HepG2 (cell line): ENCODE results near the gene CHST11. TPM values are rescaled to one million over a fixed set of nuclear protein-coding genes. Genes with fewer than 3 reads are reported as not detected.

Experiments
- ATAC-seq: fragments of 200-7000 bp; cut with Tn5 transposase; 3 replicates; pipeline ENCODE4 v1.9.1; 2020; ENCODE audit warnings: mild to moderate bottlenecking, moderate library complexity
- BruUV-seq: library from RNA; stranded (reverse); fragments of 400-500 nt; replicated peaks from 2 replicates; lab custom pipeline; 2021; lab: Mats Ljungman, UMichigan
- CTCF ChIA-PET: fragments of 300-600 bp; formaldehyde crosslinking; extraction: SDS; loops from one replicate; lab custom pipeline; 2021; ENCODE audit warnings: low total read pairs, inconsistent platforms, low intra/inter-chr PET ratio; lab: Yijun Ruan, JAX
- POLR2A ChIA-PET: fragments of 350-600 bp; sonication (Branson Sonifier 250); formaldehyde crosslinking; loops from one replicate; lab custom pipeline; 2020; ENCODE audit warnings: antibody characterized with exemption, inconsistent platforms; lab: Yijun Ruan, JAX
- DNase-seq: peaks from one replicate; pipeline ENCODE4 v3.0.0-alpha.2; 2015; ENCODE audit warnings: low spot score
- FAIRE-seq: peaks from 3 replicates; lab custom pipeline; 2011; peaks lifted over from hg19 to GRCh38; lab: Jason Lieb, UNC
- H2AFZ ChIP-seq: one replicate; pipeline ENCODE4 v1.6.1; 2011; ENCODE audit warnings: low read length, inconsistent platforms
- H3K27ac ChIP-seq: fragments of 300-600 bp; 3 replicates; pipeline ENCODE4 v1.8.0; 2011; ENCODE audit warnings: mixed run types, mild to moderate bottlenecking, mixed read lengths, low read length, inconsistent platforms; ENCODE audit not compliant: insufficient read depth; ENCODE audit errors: extremely low read length
- H3K27me3 ChIP-seq, 2 experiments: fragments of 200-600 bp in 1 of 2; 2 replicates in 1 of 2; 3 replicates in 1 of 2; pipeline versions ENCODE4 v1.6.0 to v1.8.0; 2011; ENCODE audit warnings: low read length in 2 of 2, mild to moderate bottlenecking in 2 of 2, moderate library complexity in 2 of 2, inconsistent platforms in 1 of 2; ENCODE audit not compliant: insufficient read depth in 2 of 2, control insufficient read depth in 1 of 2
- H3K36me3 ChIP-seq, 2 experiments: fragments of 200-600 bp in 1 of 2; replicated peaks in 1 of 2; 2 replicates in 1 of 2; 3 replicates in 1 of 2; pipeline versions ENCODE4 v1.5.1 to v1.8.0; 2011; ENCODE audit warnings: low read length in 2 of 2, inconsistent platforms in 1 of 2; ENCODE audit not compliant: insufficient read depth in 2 of 2, control insufficient read depth in 1 of 2
- H3K4me1 ChIP-seq: 2 replicates; pipeline ENCODE4 v1.5.1; 2012; ENCODE audit warnings: low read length, inconsistent platforms; ENCODE audit not compliant: insufficient read depth
- H3K4me2 ChIP-seq: 2 replicates; pipeline ENCODE4 v1.6.0; 2011; ENCODE audit warnings: low read depth, low read length, inconsistent platforms
- H3K4me3 ChIP-seq, 3 experiments: fragments of 200-600 bp in 1 of 3; sonication (generic), shearing (Covaris generic) in 1 of 3; replicated peaks in 1 of 3; 2 replicates each; pipeline ENCODE4 v1.5.1; 2011 to 2016; ENCODE audit warnings: low read length in 3 of 3, inconsistent platforms in 2 of 3, low read depth in 2 of 3, mild to moderate bottlenecking in 2 of 3, control low read depth in 1 of 3, mixed read lengths in 1 of 3; ENCODE audit not compliant: insufficient read depth in 1 of 3
- H3K79me2 ChIP-seq: one replicate; pipeline ENCODE4 v1.6.1; 2011; ENCODE audit warnings: low read length, inconsistent platforms; ENCODE audit not compliant: insufficient read depth
- H3K9ac ChIP-seq: 2 replicates; pipeline ENCODE4 v1.6.0; 2011; ENCODE audit warnings: mild to moderate bottlenecking, low read depth, low read length, inconsistent platforms; ENCODE audit not compliant: insufficient read depth
- H3K9me3 ChIP-seq: 2 replicates; pipeline ENCODE4 v1.5.1; 2012; ENCODE audit warnings: mild to moderate bottlenecking, low read length
- H4K20me1 ChIP-seq: 2 replicates; pipeline ENCODE4 v1.6.0; 2011; ENCODE audit warnings: inconsistent platforms, mild to moderate bottlenecking, low read length, moderate library complexity; ENCODE audit not compliant: insufficient read depth
- ASH2L ChIP-seq: fragments of 300-600, 200-600 bp; sonication (generic); IDR thresholded peaks from 2 replicates; pipeline ENCODE4 v1.7.0; 2017; ENCODE audit warnings: low read depth, mild to moderate bottlenecking, moderate library complexity, mixed read lengths, low read length; ENCODE audit not compliant: insufficient read length
- GATAD2A ChIP-seq: IDR thresholded peaks from 2 replicates; pipeline ENCODE4 v1.6.1; 2016
- GFI1 ChIP-seq: sonication (generic); formaldehyde crosslinking; IDR thresholded peaks from 2 replicates; pipeline ENCODE4 v1.5.0; 2020; ENCODE audit warnings: missing genetic modification reagents, mild to moderate bottlenecking, borderline replicate concordance
- HOXA9 ChIP-seq: sonication (generic); formaldehyde crosslinking; IDR thresholded peaks from 2 replicates; pipeline ENCODE4 v1.8.1; 2022; ENCODE audit warnings: missing genetic modification reagents, mild to moderate bottlenecking, moderate library complexity, borderline replicate concordance
- MXD3 ChIP-seq: IDR thresholded peaks from 2 replicates; pipeline ENCODE4 v1.6.1; 2016; ENCODE audit warnings: mild to moderate bottlenecking, missing biosample characterization, missing genetic modification reagents
- PTBP1 ChIP-seq: fragments of 200-400 bp; formaldehyde crosslinking; IDR thresholded peaks from 2 replicates; pipeline ENCODE4 v1.6.1; 2018; ENCODE audit warnings: low read length, low read depth; ENCODE audit not compliant: poor library complexity, severe bottlenecking
- SNAPC5 ChIP-seq: sonication (generic); formaldehyde crosslinking; IDR thresholded peaks from 2 replicates; pipeline ENCODE4 v1.8.1; 2023; ENCODE audit warnings: mild to moderate bottlenecking, missing genetic modification reagents, borderline replicate concordance
- SP1 ChIP-seq, 2 experiments: fragments of 450-650 bp in 1 of 2; sonication (generic) in 1 of 2; formaldehyde crosslinking in 1 of 2; IDR thresholded peaks; 2 replicates each; pipeline versions ENCODE4 v1.4.0 to v1.6.1; 2016 to 2020; ENCODE audit warnings: missing genetic modification reagents in 1 of 2
- SRSF4 ChIP-seq: fragments of 200-400 bp; formaldehyde crosslinking; IDR thresholded peaks from one replicate; pipeline ENCODE4 v1.6.1; 2018; ENCODE audit warnings: mild to moderate bottlenecking, low read depth, low read length, moderate library complexity; ENCODE audit not compliant: poor library complexity, severe bottlenecking
- SUZ12 ChIP-seq: fragments of 150-350 bp; IDR thresholded peaks from 2 replicates; pipeline ENCODE4 v1.6.1; 2014; ENCODE audit warnings: low read depth, low read length
- TERF1 ChIP-seq: sonication (generic); formaldehyde crosslinking; IDR thresholded peaks from 2 replicates; pipeline ENCODE4 v1.8.0; 2022; ENCODE audit warnings: mild to moderate bottlenecking, missing genetic modification reagents, moderate library complexity
- TRIM22 ChIP-seq: fragments of 450-650 bp; IDR thresholded peaks from 2 replicates; pipeline ENCODE4 v1.6.1; 2017
- ZNF30 ChIP-seq: sonication (generic); formaldehyde crosslinking; IDR thresholded peaks from 2 replicates; pipeline ENCODE4 v1.5.0; 2020; ENCODE audit warnings: mild to moderate bottlenecking, missing genetic modification reagents
- ZNF431 ChIP-seq: sonication (generic); formaldehyde crosslinking; IDR thresholded peaks from 2 replicates; pipeline ENCODE4 v1.9.0; 2022; ENCODE audit warnings: missing genetic modification reagents, low read depth, mild to moderate bottlenecking, borderline replicate concordance
- ZNF432 ChIP-seq: sonication (generic); formaldehyde crosslinking; IDR thresholded peaks from 2 replicates; pipeline ENCODE4 v1.5.0; 2020; ENCODE audit warnings: missing genetic modification reagents, mild to moderate bottlenecking, borderline replicate concordance
- ZNF44 ChIP-seq: sonication (generic); formaldehyde crosslinking; IDR thresholded peaks from 2 replicates; pipeline ENCODE4 v1.5.1; 2020; ENCODE audit warnings: mild to moderate bottlenecking, missing genetic modification reagents
- ZNF670 ChIP-seq: sonication (generic); formaldehyde crosslinking; IDR thresholded peaks from 2 replicates; pipeline ENCODE4 v1.8.0; 2022; ENCODE audit warnings: mild to moderate bottlenecking, missing genetic modification reagents, borderline replicate concordance
- WGBS: methylation state at CpG from one replicate; pipeline ENCODE4 v1.1.6; 2017; ENCODE audit warnings: low lambda C conversion rate; 5-methylcytosine and 5-hydroxymethylcytosine counted together
- in situ Hi-C: cut with HindIII; loops from 2 replicates; pipeline ENCODE4 v1.10.0; 2017; ENCODE audit warnings: low pct_unique_long_range_greater_than_20kb; ENCODE audit not compliant: extremely low pct_ligation_motif_present
- intact Hi-C: fragments of 100-400 bp; cut with micrococcal nuclease; formaldehyde crosslinking; loops from one replicate; pipeline ENCODE4 v1.10.0; 2022; ENCODE audit not compliant: unreplicated experiment
- polyA plus RNA-seq, 8 experiments: library from polyadenylated mRNA; depleted of rRNA in 3 of 8; stranded (reverse) in 7 of 8; unstranded in 1 of 8; fragments of >200 nt; fragmentation: Illumina TruSeq in 4 of 8; extraction: Trizol in 4 of 8; gene quantifications; 2 replicates each; pipeline versions ENCODE4 v1.2.1 to v1.2.3, GENCODE V29; 2011 to 2016; ENCODE audit warnings: low read depth in 4 of 8, missing spikeins in 1 of 8, mixed read lengths in 1 of 8; ENCODE audit not compliant: insufficient read depth in 1 of 8
- total RNA-seq, 5 experiments: library from RNA; depleted of rRNA; stranded (reverse); fragments of >200 nt; fragmentation: Illumina TruSeq; extraction: Trizol; gene quantifications; 2 replicates each; pipeline ENCODE4 v1.2.3, GENCODE V29; 2016; ENCODE audit warnings: low read depth in 1 of 5

Gene CHST11
- total and polyA plus RNA-seq, 2 of the 13 experiments (the other 11 are each of a cell fraction or from before 2014, with no cell fraction given) = 0.15 TPM; not detected in 1

GRCh38 chr12:104712968-104713367 is 256.2 kb downstream of the CHST11 start:
- H3K4me2 ChIP-seq = no peak overlapping the region
- CTCF ChIA-PET = no interaction called here
- intact Hi-C loops = no loop called here
- BruUV-seq = no TSS peak
- TF ChIP-seq MXD3 (CRISPR knock-in tag) (no peak), ZNF30 (CRISPR knock-in tag) (no peak), ZNF432 (no peak), GFI1 (CRISPR knock-in tag) (no peak), ZNF431 (CRISPR knock-in tag) (no peak), SP1 (IDR thresholded peaks at IDR 0.05) (no peak), SP1 (CRISPR knock-in tag; IDR thresholded peaks at IDR 0.05) (no peak), PTBP1 (no peak)
- TF ChIP-seq, all 625 proteins: peak for 0
- H3K79me2 ChIP-seq = no peaks in the 10 kb centered on the region
- H3K9me3 ChIP-seq = no peaks in the 10 kb centered on the region
- no peak for FAIRE-seq
- H3K27me3 ChIP-seq = peaks cover 9 to 32% of the 10 kb centered on the region in 2 experiments; a peak in 4 of 5 replicates
- no peaks in the 10 kb centered on the region for H3K4me1 ChIP-seq
- H3K9ac ChIP-seq = no peak overlapping the region
- ATAC-seq = no peak
- no peak overlapping the region for H3K4me3 ChIP-seq
- H2AFZ ChIP-seq = no peak overlapping the region
- no peak overlapping the region for H3K27ac ChIP-seq
- in situ Hi-C loops = no loop called here
- WGBS = 38% methylated on average over 5 of the region's 5 CpGs
- DNase-seq = no peak
- POLR2A ChIA-PET = no interaction called here
- no peaks in the 10 kb centered on the region for H4K20me1 ChIP-seq
- H3K36me3 ChIP-seq = no peaks in the 10 kb centered on the region

- no TSS peak for BruUV-seq
- Histone ChIP-seq H3K9me3 (no peaks in the 10 kb centered on the region), H4K20me1 (no peaks in the 10 kb centered on the region), H3K4me2 (no peak overlapping the region), H3K4me1 (no peaks in the 10 kb centered on the region), H3K27ac (no peak overlapping the region), H3K9ac (no peak overlapping the region), H3K36me3 (no peaks in the 10 kb centered on the region), H3K79me2 (no peaks in the 10 kb centered on the region), H3K27me3 (peaks cover 12 to 30% of the 10 kb centered on the region in 2 experiments; a peak in 4 of 5 replicates), H3K4me3 (no peak overlapping the region), H2AFZ (no peak overlapping the region)
- in situ Hi-C loops = no loop called here
- no peak for FAIRE-seq
- intact Hi-C loops = no loop called here
- ChIA-PET CTCF (no interaction called here), POLR2A (no interaction called here)
- no peak for DNase-seq
- WGBS = 6% methylated on average over 8 of the region's 8 CpGs
- no peak for ATAC-seq
- TF ChIP-seq ZNF44 (CRISPR knock-in tag) = no peak
- no peak for TF ChIP-seq HOXA9 (CRISPR knock-in tag)
- TF ChIP-seq ASH2L = no peak
- TF ChIP-seq SNAPC5 (CRISPR knock-in tag) = no peak
- TF ChIP-seq SUZ12 = no peak
- no peak for TF ChIP-seq TERF1
- no peak for TF ChIP-seq TRIM22
- no peak for TF ChIP-seq ZNF670 (CRISPR knock-in tag)
- TF ChIP-seq SRSF4 = no peak
- TF ChIP-seq GATAD2A (CRISPR knock-in tag) = no peak
These were observed 256.7 kb downstream of the CHST11 start for GRCh38 chr12:104713444-104713843.
